NCI-H1436 (cell line): ENCODE data around the gene NHLRC4.
"Not testable (repeated sequence)": the region's sequence is repeated elsewhere in the genome, so short reads cannot be mapped to it uniquely, and the experiment has no call there.

Experiments used
- DNase-seq: peaks from one replicate; lab custom pipeline; 2025; lab: John Stamatoyannopoulos, UW

The NHLRC4 gene

GRCh38 chr16:583470-583814 lies 16.6 kb downstream of the NHLRC4 start:
- DNase-seq = peak; percentile 42

- DNase-seq = peak; percentile 63
Measured at GRCh38 chr16:583815-584591, 17.2 kb downstream of the NHLRC4 start.

DNA sequence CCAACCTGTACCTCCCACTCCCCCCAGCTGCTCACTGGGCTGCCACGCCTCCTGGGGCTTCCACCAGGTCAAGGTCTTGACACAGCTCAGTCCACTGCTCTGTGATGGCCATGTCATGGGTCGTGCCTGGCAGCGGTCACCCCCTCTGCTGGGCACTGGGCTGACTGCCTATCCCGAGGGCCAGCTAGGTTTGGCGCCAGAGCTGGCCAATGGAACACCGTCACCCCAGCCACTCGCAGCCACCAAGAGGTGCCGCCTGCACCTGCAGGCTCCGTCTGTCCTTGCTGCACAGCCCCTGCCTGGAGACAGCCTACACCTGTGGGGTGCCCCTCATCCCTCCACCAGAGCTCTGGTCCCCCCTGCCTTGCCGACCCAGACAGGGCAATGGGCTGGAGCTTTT lies 18.5 kb downstream of the NHLRC4 start:
- no peak for DNase-seq

DNA sequence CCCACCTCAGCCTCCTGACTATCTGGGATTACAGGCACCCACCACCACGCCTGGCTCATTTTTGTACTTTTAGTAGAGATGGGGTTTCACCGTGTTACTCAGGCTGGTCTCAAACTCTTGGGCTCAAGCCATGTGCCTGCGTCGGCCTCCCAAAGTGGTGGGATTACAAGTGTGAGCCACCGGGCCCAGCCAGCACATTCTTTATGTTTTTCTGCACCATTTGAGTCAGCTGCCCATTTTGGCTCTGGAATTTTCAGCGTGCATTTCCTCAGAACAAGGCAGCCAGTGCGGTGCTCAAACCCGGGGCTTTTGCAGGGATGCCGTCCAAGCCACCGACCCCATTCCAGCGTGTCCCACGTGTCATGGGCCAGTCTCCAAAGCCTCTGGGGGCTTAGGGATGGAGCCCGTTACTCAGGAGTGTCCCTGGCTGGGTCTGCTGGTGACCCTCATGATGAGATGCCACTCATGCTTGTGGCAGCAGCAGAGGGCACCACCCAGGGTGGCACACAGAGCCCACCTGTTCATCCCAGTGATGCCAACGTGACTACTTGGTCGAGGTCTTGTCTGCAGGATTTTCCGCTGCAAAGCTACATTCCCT lies 19.3 kb downstream of the NHLRC4 start:
- no peak for DNase-seq

DNA sequence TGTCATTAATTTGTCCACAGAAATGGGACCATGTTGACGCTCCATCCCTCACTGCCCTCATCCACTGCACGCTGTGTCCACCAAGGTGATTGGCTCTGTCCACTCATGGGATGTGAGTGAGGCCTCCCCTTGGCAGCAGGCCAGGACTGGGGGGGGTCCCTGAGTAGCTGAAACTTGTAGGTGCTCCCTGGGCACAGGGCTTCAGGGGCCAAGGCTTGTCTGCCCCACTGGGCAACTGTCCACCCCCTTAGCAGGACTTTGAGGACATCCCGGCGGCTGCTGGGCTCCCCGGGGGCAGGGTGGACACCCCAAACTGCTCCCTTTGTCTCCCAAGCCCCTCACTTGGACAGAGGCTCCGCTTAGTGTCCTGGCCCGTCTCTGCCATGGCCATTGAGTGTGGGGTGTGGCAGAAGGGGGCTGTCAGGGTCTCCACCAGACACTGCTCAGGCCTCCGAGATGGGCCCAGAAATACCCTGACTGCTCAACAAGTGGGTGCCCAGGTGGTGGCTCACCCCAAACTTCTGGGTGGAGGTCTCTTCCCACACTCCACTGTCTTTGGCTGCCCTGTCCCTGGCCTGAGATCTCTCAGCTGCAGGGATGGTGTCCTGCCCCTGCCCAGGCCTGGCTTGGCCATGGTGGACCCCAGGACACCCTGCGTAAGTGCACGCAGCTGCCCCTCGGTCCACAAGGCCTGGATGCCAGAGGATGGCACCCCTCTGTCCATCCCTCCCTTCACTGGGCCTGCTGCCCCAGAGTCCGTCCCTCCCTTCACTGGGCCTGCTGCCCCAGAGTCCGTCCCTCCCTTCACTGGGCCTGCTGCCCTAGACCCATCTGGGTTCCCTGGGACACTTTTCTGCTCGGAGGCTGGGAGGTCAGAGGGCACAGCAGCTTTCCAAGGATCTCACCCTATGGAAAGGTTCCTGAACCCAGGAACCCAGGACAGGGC lies 20.1 kb downstream of the NHLRC4 start:
- no peak for DNase-seq

DNA sequence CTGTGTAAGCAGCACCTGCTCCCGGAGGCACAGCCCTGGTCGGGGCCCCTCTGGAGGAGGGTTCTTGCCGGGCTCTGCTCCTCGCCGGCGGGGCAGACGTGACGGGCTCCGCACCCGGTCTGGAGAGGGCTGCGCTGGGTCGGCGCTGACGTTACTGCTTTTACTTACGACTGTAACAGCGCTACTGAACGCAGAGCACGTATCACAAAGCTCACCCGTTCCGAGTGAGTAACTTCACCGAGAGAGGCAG lies 21.8 kb downstream of the NHLRC4 start:
- DNase-seq = no peak

DNA sequence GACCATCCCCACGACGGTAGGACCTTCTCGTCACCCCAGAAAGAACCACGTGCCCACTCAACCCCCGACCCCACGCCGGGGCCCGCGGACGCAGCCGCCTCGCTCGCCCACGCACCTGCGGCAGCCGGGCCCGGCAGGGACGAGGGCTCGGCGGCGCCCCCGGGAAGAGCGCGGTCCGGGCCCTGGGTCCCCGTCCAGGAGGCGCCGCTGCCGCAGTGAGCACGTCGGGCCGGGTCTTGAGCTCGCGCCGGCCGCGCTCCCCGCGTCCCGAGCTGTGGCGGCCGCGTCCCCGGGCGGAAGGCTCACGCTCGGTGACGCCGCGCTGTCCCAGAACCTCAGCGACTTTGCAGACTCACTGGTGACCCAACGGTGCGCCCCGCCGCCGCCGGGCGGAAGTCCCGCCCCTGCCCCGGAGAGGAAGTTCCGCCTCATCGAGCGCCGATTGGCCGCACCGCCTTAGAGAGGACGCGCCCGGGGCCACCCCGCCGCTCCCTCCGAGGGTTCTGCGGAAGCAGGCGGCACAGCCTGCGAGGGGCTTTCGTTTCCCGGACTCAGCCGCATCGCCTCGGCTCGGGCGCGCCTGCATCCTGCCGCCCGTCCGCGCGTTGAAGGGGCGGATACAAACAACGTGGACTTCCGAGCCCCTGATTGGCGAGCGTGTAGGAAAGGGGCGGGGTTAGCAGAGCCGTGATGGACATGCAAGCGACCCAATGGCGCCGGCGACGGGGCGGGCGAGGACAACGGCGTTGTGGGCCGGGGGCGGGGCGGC lies 22.3 kb downstream of the NHLRC4 start:
- peak; percentile 89 for DNase-seq

- DNase-seq = peak; percentile 97
Measured at GRCh38 chr16:589658-590187, 22.9 kb downstream of the NHLRC4 start, which contains the start of gene RAB40C. Gene RAB40C, plus strand, starts transcription at chr16:590066. Its CDS starts 226 bp downstream, at chr16:590292.

DNA sequence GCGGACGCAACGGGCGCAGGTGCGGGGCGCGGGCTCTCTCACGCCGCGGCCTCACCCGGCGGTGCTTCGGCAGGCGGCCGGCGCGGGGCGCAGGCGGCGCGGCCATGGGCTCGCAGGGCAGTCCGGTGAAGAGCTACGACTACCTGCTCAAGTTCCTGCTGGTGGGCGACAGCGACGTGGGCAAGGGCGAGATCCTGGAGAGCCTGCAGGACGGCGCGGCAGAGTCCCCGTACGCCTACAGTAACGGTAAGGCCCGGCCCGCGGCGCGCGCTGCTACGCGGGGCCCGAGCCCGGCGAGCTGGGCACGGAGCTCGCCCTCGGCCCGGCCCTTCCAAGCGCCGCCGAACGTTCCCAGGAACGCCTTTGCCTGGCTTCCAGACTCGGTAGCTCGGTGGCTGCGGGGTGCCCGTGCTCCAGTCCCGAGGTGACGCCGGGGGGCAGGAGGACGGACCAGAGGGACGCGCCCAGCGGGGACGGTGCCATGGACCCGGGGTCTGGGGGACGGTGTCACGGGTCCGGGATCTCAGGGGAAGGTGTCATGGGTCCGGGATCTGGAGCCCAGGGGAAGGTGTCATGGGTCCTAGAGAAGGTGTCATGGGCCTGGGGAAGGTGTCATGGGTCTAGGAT lies 23.5 kb downstream of the NHLRC4 start:
- no peak for DNase-seq

DNA sequence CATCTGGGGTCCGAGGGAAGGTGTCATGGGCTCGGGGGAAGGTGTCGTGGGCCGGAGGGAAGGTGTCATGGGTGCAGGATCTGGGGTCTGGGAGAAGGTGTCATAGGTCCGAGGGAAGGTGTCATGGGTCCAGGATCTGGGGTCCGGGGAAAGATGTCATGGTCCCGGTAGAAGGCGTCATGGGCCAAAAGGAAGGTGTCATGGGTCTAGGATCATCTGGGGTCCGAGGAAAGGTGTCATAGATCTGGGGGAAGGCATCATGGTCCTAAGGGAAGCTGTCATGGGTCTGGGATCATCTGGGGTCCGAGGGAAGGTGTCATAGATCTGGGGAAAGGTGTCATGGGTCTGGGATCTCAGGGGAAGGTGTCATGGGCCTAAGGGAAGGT lies 24.0 kb downstream of the NHLRC4 start:
- no peak for DNase-seq

GRCh38 chr16:591231-591630 lies 24.4 kb downstream of the NHLRC4 start:
- DNase-seq = no peak

DNA sequence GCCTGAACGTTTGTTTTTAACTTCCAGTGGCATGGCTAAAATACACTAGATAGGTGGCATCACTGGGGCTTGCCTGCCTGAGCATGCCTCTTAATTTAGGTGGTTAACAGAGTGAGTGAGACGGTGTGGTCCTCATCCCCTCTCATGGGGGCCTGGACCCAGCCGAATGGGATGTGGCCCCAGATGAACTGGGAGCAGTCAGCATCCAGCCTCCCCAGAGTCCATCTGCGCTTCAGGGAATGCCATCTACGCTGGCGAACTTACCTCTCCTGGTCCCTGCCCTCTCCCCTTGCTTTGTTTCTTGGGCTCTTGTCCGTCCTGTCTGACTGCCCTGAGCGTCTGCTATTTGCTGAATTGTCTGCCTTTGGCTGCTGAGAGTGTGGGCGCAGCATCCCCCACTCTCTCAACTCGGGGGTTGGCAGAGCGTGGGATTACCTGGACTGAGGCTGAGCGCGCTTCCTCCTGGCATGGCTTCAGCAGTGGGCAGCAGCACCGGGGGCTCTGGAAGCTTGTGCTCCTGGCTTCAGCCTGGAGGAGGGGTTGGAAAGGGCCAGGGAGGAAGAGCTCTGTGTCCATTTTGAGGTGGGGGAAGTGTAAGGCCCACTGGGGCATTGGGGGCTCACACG lies 25.2 kb downstream of the NHLRC4 start:
- DNase-seq = no peak

DNA sequence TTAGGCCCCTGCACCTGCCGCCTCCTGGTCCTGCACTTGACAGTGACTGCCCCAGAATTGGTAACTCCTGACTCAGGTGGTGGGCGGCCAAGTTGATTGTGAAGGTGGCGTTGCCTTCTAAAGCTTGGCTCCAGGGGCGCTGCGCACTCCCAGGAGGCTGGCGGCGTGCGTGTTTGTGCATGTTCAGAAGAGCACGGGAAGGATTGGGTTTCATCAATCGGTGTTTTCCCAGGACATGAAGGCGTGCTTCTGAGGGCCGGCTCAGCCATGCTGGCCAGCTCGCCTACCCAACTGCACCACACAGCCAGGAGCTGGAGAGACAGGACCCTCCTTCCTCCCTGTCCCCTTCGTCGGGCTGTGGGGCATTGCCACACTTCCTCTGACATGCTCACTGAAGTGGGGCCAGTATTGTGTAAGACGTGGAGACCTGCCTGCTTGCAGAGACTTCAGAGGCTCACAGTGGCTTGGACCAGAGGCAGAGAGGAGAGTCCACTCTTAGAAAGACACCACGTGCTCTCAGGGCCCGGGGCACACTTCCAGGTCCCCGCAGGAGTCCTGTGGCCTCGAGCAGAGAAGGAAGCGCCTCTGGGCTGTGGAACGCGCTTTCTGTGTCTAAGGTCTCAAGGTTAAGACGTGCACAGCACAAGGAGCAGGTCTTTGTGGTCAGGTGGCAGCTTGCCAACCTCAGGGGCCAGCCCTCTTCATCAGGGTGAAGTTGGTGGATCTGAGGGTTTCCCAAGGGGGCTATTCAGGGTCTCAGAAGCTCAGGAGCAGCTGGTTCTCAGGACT lies 25.9 kb downstream of the NHLRC4 start:
- DNase-seq = peak; percentile 64

- DNase-seq = no peak
Measured at GRCh38 chr16:593406-593805, 26.6 kb downstream of the NHLRC4 start.

DNA sequence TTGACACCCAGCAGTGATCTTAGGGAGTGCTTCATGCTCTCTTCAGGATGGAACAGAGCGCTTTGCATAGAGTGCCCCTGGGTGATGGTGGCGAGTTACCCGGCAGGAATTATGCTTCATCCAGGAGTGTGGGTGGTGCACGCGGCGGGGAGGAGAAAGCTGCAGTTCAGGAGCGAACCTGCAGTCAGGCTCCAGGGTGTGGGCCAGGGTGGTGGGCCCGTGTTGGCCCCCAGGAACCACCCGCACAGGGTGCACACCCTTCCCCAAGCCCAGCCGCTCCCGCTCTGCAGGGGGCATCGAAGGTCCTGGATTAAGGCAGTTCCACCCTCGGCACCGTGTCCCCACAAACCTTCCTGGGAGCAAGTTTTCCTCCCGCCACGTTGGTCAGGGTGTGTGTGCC lies 27.0 kb downstream of the NHLRC4 start:
- no peak for DNase-seq

DNA sequence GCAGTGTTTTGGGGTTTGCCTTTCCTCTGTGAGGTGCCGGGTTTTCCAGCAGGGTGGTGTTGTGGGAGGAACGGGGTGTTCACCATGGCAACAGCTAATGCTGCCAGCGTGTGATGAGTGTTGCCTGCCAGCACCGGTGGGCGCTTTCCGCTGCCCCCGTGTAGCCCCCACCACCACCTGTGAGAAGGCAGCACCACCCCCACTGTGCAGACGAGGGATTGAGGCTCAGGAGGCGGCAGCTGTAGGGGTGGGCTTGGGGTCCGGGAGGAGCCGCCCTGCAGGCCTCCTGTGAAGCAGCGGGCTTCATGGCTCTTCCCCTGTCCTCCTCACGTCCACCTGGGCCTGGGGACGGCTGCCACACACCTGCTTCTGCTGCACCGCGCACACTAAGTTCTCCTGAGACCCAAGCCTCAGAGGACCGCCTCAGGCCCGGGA lies 28.3 kb downstream of the NHLRC4 start:
- no peak for DNase-seq

DNA sequence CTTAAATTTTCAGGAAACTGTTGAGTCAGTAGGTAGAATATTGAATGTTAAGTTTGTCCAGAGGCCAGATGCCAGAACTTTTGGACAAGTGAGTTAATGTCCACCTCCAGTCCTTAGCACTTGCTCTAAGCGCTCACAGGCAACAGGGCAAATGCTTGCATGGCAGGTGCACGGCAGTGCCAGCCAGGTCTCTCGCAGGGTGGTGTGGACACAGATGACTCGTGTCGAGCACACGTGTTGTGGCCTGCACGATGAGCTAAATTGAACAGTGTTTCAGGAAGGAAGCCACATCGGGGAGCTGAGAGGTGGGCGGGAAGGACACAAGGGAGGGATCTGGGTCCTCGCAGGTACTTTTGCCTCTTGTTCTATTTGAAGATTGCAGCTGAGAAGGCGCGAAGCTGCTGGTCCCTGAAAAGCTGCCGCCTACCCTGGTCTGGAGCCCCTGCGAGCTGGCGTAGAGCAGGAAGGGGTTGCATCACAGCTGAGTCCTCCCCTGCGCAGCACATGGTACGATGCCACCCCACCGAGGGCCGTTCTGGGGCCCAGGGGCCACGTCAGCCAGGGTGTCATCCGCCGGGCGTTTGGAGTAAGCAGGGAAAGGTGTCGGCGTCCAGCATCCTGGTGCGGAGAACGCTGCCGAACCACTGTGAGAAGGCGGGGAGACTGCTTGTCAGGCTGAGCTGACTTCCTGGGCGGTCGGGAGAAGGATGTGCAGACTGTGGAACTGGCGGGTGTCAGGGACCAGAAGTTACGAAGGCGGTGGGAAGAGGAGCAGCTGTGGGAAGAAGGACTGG lies 29.3 kb downstream of the NHLRC4 start:
- DNase-seq = no peak

DNA sequence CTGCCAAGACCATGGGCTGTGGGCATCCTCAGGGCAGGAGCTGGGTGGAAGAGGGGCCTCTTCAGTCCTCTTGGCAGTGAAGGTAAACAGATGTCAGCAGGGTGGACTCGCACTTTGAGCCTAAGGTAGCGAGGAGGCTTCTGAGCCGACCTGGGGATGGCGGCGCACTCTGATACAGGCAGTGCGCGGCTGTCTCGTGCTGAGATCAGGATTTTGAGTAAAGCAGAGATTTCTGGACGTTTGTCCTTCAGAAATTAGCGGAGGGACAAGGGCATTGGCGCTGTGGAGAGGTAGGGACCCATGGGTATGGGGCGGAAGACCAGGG lies 29.9 kb downstream of the NHLRC4 start:
- no peak for DNase-seq

GRCh38 chr16:597655-598054 lies 30.9 kb downstream of the NHLRC4 start:
- not testable (repeated sequence) for DNase-seq
